ENCODE data around the gene MSX2.

- no peak for TF ChIP-seq CHD2 (IDR thresholded peaks at IDR 0.05; ENCODE audit: low read length, partially characterized antibody)
- TF ChIP-seq EP300 (IDR thresholded peaks at IDR 0.05; ENCODE audit: borderline replicate concordance in 1 of 2, low read depth in 1 of 2, low read length in 1 of 2): no peak
- no peak for TF ChIP-seq RAD21 (IDR thresholded peaks at IDR 0.05; ENCODE audit: low read length)
- TF ChIP-seq POLR2AphosphoS5 (IDR thresholded peaks at IDR 0.05; ENCODE audit: low read depth, low read length): no peak
- TF ChIP-seq, protein P1, sequence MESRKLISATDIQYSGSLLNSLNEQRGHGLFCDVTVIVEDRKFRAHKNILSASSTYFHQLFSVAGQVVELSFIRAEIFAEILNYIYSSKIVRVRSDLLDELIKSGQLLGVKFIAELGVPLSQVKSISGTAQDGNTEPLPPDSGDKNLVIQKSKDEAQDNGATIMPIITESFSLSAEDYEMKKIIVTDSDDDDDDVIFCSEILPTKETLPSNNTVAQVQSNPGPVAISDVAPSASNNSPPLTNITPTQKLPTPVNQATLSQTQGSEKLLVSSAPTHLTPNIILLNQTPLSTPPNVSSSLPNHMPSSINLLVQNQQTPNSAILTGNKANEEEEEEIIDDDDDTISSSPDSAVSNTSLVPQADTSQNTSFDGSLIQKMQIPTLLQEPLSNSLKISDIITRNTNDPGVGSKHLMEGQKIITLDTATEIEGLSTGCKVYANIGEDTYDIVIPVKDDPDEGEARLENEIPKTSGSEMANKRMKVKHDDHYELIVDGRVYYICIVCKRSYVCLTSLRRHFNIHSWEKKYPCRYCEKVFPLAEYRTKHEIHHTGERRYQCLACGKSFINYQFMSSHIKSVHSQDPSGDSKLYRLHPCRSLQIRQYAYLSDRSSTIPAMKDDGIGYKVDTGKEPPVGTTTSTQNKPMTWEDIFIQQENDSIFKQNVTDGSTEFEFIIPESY (IDR thresholded peaks at IDR 0.05; ENCODE audit: borderline replicate concordance, low read depth): no peak
- no peak for TF ChIP-seq REST (IDR thresholded peaks at IDR 0.05; ENCODE audit: low read depth, low read length)
- no peak for TF ChIP-seq CTCF (IDR thresholded peaks at IDR 0.05)
- TF ChIP-seq TEAD4 (IDR thresholded peaks at IDR 0.05; ENCODE audit: borderline replicate concordance, insufficient read depth): no peak
- TF ChIP-seq TAF1 (IDR thresholded peaks at IDR 0.05; ENCODE audit: borderline replicate concordance, low read depth, low read length): no peak
- no peak for TF ChIP-seq NRF1 (IDR thresholded peaks at IDR 0.05; ENCODE audit: low read depth, low read length)
These were observed 43.3 kb upstream of the MSX2 start for GRCh38 chr5:174680901-174681565.

All from SK-N-SH (cell line).